HEK293 (cell line): ENCODE results near the gene STX18.

Experiments
- CTCF ChIA-PET: fragments of 350-600 bp; formaldehyde crosslinking; extraction: SDS; loops from one replicate; lab custom pipeline; 2021; ENCODE audit warnings: antibody characterized with exemption; lab: Yijun Ruan, JAX
- POLR2A ChIA-PET: fragments of 300-600 bp; formaldehyde crosslinking; extraction: SDS; loops from one replicate; lab custom pipeline; 2020; ENCODE audit warnings: antibody characterized with exemption, inconsistent platforms; lab: Yijun Ruan, JAX
- H3K27ac ChIP-seq: fragments of 200-500 bp; sonication (Bioruptor generic); 2 replicates; pipeline ENCODE4 v1.5.1; 2014; ENCODE audit warnings: low read depth, low read length, control low read depth, inconsistent platforms; ENCODE audit errors: extremely low read depth
- H3K36me3 ChIP-seq, 2 experiments: fragments of 200-500 bp in 1 of 2; sonication (Bioruptor generic) in 1 of 2; 1 replicate in 1 of 2; 2 replicates in 1 of 2; pipeline ENCODE4 v1.5.1; 2014 to 2017; ENCODE audit warnings: inconsistent platforms in 2 of 2, low read length in 2 of 2; ENCODE audit not compliant: control insufficient read depth in 2 of 2, insufficient read depth in 1 of 2
- H3K4me1 ChIP-seq: fragments of 200-500 bp; sonication (Bioruptor generic); 2 replicates; pipeline ENCODE4 v1.5.1; 2014; ENCODE audit warnings: mild to moderate bottlenecking, low read length, inconsistent platforms; ENCODE audit not compliant: control insufficient read depth, insufficient read depth
- H3K4me3 ChIP-seq: 2 replicates; pipeline ENCODE4 v1.5.1; 2011; ENCODE audit warnings: low read depth, mild to moderate bottlenecking, control low read depth, low read length, moderate library complexity
- H3K9me3 ChIP-seq: fragments of 200-500 bp; sonication (Bioruptor generic); 2 replicates; pipeline ENCODE4 v1.5.1; 2014; ENCODE audit warnings: low read depth, low read length, inconsistent platforms; ENCODE audit not compliant: control insufficient read depth, insufficient read depth
- HOXD13 ChIP-seq: sonication (generic); formaldehyde crosslinking; IDR thresholded peaks from 2 replicates; pipeline ENCODE4 v1.8.0; 2022; ENCODE audit warnings: missing genetic modification reagents, borderline replicate concordance
- KLF1 ChIP-seq: fragments of 450-650 bp; formaldehyde crosslinking; IDR thresholded peaks from 2 replicates; pipeline ENCODE4 v1.5.1; 2016; ENCODE audit warnings: missing biosample characterization, missing genetic modification characterization
- KLF7 ChIP-seq: fragments of 450-650 bp; formaldehyde crosslinking; IDR thresholded peaks from 2 replicates; pipeline ENCODE4 v1.5.1; 2016; ENCODE audit warnings: missing biosample characterization, missing genetic modification characterization, borderline replicate concordance
- KLF8 ChIP-seq: fragments of 450-650 bp; formaldehyde crosslinking; IDR thresholded peaks from 2 replicates; pipeline ENCODE4 v1.5.1; 2016; ENCODE audit warnings: missing biosample characterization, missing genetic modification characterization
- MYNN ChIP-seq: fragments of 450-650 bp; formaldehyde crosslinking; IDR thresholded peaks from 2 replicates; pipeline ENCODE4 v1.5.1; 2016; ENCODE audit warnings: missing biosample characterization, missing genetic modification characterization, borderline replicate concordance
- OSR2 ChIP-seq: fragments of 450-650 bp; formaldehyde crosslinking; IDR thresholded peaks from 2 replicates; pipeline ENCODE4 v1.5.1; 2016; ENCODE audit warnings: missing biosample characterization, missing genetic modification characterization
- SCRT1 ChIP-seq: fragments of 450-650 bp; formaldehyde crosslinking; IDR thresholded peaks from 2 replicates; pipeline ENCODE4 v1.5.1; 2016; ENCODE audit warnings: missing biosample characterization, missing genetic modification characterization, borderline replicate concordance
- SP2 ChIP-seq: fragments of 450-650 bp; formaldehyde crosslinking; IDR thresholded peaks from 2 replicates; pipeline ENCODE4 v1.5.1; 2016; ENCODE audit warnings: missing biosample characterization, missing genetic modification characterization
- TRIM28 ChIP-seq: IDR thresholded peaks from 2 replicates; pipeline ENCODE4 v1.6.1; 2011; ENCODE audit warnings: low read length, control low read depth, borderline replicate concordance
- YY1 ChIP-seq: fragments of 450-650 bp; formaldehyde crosslinking; IDR thresholded peaks from 2 replicates; pipeline ENCODE4 v1.5.1; 2018; ENCODE audit warnings: missing biosample characterization, missing genetic modification characterization
- ZNF2 ChIP-seq: fragments of 450-650 bp; formaldehyde crosslinking; IDR thresholded peaks from 2 replicates; pipeline ENCODE4 v1.5.1; 2016; ENCODE audit warnings: missing biosample characterization, missing genetic modification characterization
- ZNF223 ChIP-seq: fragments of 450-650 bp; formaldehyde crosslinking; IDR thresholded peaks from 2 replicates; pipeline ENCODE4 v1.5.1; 2016; ENCODE audit warnings: missing biosample characterization, missing genetic modification characterization
- ZNF335 ChIP-seq: fragments of 450-650 bp; formaldehyde crosslinking; conservative IDR thresholded peaks from 2 replicates; pipeline ENCODE4 v1.5.1; 2016; ENCODE audit warnings: missing biosample characterization, missing genetic modification characterization
- ZNF341 ChIP-seq: fragments of 450-650 bp; formaldehyde crosslinking; IDR thresholded peaks from 2 replicates; pipeline ENCODE4; 2016; ENCODE audit warnings: low read depth, missing biosample characterization, missing genetic modification characterization
- ZNF391 ChIP-seq: fragments of 450-650 bp; formaldehyde crosslinking; IDR thresholded peaks from 2 replicates; pipeline ENCODE4 v1.5.1; 2016; ENCODE audit warnings: low read depth, missing biosample characterization, missing genetic modification characterization, borderline replicate concordance
- ZNF404 ChIP-seq: fragments of 450-650 bp; formaldehyde crosslinking; IDR thresholded peaks from 2 replicates; pipeline ENCODE4 v1.5.1; 2017; ENCODE audit warnings: missing biosample characterization, missing genetic modification characterization
- ZNF433 ChIP-seq: fragments of 450-650 bp; formaldehyde crosslinking; IDR thresholded peaks from 2 replicates; pipeline ENCODE4 v1.5.1; 2016; ENCODE audit warnings: missing biosample characterization, missing genetic modification characterization, low read depth
- ZNF473 ChIP-seq: fragments of 450-650 bp; formaldehyde crosslinking; IDR thresholded peaks from 2 replicates; pipeline ENCODE4 v1.5.1; 2017; ENCODE audit warnings: missing biosample characterization, missing genetic modification characterization
- ZNF561 ChIP-seq: fragments of 450-650 bp; IDR thresholded peaks from 2 replicates; pipeline ENCODE4 v1.5.1; 2018; ENCODE audit warnings: missing biosample characterization, missing genetic modification characterization, borderline replicate concordance
- ZNF610 ChIP-seq: fragments of 450-650 bp; formaldehyde crosslinking; IDR thresholded peaks from 2 replicates; pipeline ENCODE4 v1.5.1; 2016; ENCODE audit warnings: missing biosample characterization, missing genetic modification characterization, borderline replicate concordance
- ZNF768 ChIP-seq: fragments of 450-650 bp; formaldehyde crosslinking; IDR thresholded peaks from 2 replicates; pipeline ENCODE4 v1.5.1; 2018; ENCODE audit warnings: missing biosample characterization, mild to moderate bottlenecking, missing genetic modification characterization
- ZNF777 ChIP-seq: fragments of 450-650 bp; formaldehyde crosslinking; IDR thresholded peaks from 2 replicates; pipeline ENCODE4 v1.5.1; 2017; ENCODE audit warnings: missing biosample characterization, missing genetic modification characterization, borderline replicate concordance
- ZNF843 ChIP-seq: fragments of 450-650 bp; formaldehyde crosslinking; IDR thresholded peaks from 2 replicates; pipeline ENCODE4 v1.5.1; 2016; ENCODE audit warnings: missing biosample characterization, missing genetic modification characterization
- ZXDB ChIP-seq: fragments of 450-650 bp; formaldehyde crosslinking; IDR thresholded peaks from 2 replicates; pipeline ENCODE4 v1.5.1; 2016; ENCODE audit warnings: missing biosample characterization, missing genetic modification characterization
- TF ChIP-seq, protein P1 (sequence below): fragments of 450-650 bp; formaldehyde crosslinking; IDR thresholded peaks from 2 replicates; pipeline ENCODE4 v1.5.1; 2016; ENCODE audit warnings: missing biosample characterization, missing genetic modification characterization
- TF ChIP-seq, protein P2 (sequence below): fragments of 450-650 bp; formaldehyde crosslinking; IDR thresholded peaks from 2 replicates; pipeline ENCODE4 v1.5.1; 2017; ENCODE audit warnings: missing biosample characterization, missing genetic modification characterization
- TF ChIP-seq, protein P3 (sequence below): fragments of 450-650 bp; formaldehyde crosslinking; IDR thresholded peaks from 2 replicates; pipeline ENCODE4 v1.5.1; 2016; ENCODE audit warnings: missing biosample characterization, missing genetic modification characterization
- TF ChIP-seq, protein P4 (sequence below): fragments of 450-650 bp; formaldehyde crosslinking; IDR thresholded peaks from 2 replicates; pipeline ENCODE4 v1.5.1; 2016; ENCODE audit warnings: missing biosample characterization, missing genetic modification characterization, low read depth
- TF ChIP-seq, protein P5 (sequence below): fragments of 450-650 bp; formaldehyde crosslinking; IDR thresholded peaks from 2 replicates; pipeline ENCODE4 v1.5.1; 2016; ENCODE audit warnings: missing biosample characterization, missing genetic modification characterization, low read depth

The STX18 gene

DNA sequence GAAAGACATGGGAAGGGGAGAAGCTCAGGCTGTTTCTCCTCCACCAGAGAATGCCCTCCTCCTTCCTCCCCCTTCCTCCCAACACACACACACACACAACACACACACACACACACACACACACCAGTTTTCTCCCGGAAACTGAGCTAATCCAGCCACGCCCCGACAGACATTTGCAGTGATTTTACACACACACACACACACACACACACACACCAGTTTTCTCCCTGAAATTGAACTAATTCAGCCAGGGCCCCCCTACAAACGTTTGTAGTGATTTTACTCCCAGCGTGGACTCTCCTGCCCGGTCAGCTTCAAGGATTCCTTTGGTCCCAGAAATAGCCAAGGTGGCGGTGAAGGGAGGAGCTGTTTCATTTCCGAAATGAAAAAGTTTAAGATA is 32.9 kb upstream of the STX18 start (continued):
- TF ChIP-seq KLF7, result peak; percentile 94
- no peak for TF ChIP-seq ZNF223
- TF ChIP-seq, protein P1, sequence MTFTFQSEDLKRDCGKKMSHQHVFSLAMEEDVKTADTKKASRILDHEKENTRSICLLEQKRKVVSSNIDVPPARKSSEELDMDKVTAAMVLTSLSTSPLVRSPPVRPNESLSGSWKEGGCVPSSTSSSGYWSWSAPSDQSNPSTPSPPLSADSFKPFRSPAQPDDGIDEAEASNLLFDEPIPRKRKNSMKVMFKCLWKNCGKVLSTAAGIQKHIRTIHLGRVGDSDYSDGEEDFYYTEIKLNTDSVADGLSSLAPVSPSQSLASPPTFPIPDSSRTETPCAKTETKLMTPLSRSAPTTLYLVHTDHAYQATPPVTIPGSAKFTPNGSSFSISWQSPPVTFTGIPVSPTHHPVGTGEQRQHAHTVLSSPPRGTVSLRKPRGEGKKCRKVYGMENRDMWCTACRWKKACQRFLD (tag by site-specific recombination), result no peak
- no peak for TF ChIP-seq SP2 (tag by site-specific recombination)
- 0 out of 2 replicates have a peak, but pooled peaks have one; percentile 9 for TF ChIP-seq ZNF404 (tag by site-specific recombination)
- TF ChIP-seq HOXD13, result no peak
- TF ChIP-seq SCRT1 (tag by site-specific recombination), result no peak
- no peak for TF ChIP-seq ZNF843 (tag by site-specific recombination)
- no peak for TF ChIP-seq ZNF561
- no peak for TF ChIP-seq KLF8 (tag by site-specific recombination)
- no peak for TF ChIP-seq ZNF777 (tag by site-specific recombination)
- TF ChIP-seq ZNF473, result no peak
- no peak for TF ChIP-seq ZNF610 (tag by site-specific recombination)
- TF ChIP-seq, protein P2, sequence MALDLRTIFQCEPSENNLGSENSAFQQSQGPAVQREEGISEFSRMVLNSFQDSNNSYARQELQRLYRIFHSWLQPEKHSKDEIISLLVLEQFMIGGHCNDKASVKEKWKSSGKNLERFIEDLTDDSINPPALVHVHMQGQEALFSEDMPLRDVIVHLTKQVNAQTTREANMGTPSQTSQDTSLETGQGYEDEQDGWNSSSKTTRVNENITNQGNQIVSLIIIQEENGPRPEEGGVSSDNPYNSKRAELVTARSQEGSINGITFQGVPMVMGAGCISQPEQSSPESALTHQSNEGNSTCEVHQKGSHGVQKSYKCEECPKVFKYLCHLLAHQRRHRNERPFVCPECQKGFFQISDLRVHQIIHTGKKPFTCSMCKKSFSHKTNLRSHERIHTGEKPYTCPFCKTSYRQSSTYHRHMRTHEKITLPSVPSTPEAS (tag by site-specific recombination), result peak; percentile 94
- TF ChIP-seq KLF1, result peak; percentile 9; the same call in 1 of the 2 replicates

DNA sequence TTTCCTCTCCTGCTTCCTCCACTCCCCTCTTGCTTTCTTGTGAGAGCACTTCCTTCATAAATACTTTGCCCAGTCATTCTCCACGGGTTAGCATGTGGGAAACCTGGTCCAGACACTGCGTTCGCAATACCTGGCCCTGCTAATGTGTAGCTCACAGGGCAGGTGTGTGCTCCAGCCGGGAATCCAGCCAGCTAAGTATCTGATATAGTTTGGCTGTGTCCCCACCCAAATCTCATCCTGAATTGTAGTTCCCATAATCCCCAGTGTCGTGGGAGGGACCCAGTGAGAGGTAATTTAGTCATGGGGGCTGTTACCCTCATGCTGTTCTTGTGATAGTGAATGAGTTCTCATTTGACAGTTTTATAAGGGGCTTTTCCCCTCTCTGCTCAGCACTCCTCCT is 32.2 kb upstream of the STX18 start:
- Histone ChIP-seq H3K4me3 (no peak overlapping the region), H3K9me3 (no peaks in the 10 kb centered on the region), H3K4me1 (no peaks in the 10 kb centered on the region), H3K36me3 (no peaks in the 10 kb centered on the region), H3K27ac (no peak overlapping the region)
- ChIA-PET POLR2A (interaction anchor here (0.8 kb wide), 1 partner anchor 53 kb away, joined by 3 read pairs; no protein-coding TSS in a partner anchor), CTCF (interaction anchor here (1.0 kb wide), 1 partner anchor 12 kb away, joined by 3 read pairs; no protein-coding TSS in a partner anchor)
- TF ChIP-seq TRIM28 (no peak), ZXDB (tag by site-specific recombination) (no peak), MYNN (no peak), ZNF341 (no peak), ZNF768 (no peak), YY1 (tag by site-specific recombination) (no peak), ZNF391 (tag by site-specific recombination) (no peak), ZNF2 (tag by site-specific recombination) (no peak)
- TF ChIP-seq, protein P3, sequence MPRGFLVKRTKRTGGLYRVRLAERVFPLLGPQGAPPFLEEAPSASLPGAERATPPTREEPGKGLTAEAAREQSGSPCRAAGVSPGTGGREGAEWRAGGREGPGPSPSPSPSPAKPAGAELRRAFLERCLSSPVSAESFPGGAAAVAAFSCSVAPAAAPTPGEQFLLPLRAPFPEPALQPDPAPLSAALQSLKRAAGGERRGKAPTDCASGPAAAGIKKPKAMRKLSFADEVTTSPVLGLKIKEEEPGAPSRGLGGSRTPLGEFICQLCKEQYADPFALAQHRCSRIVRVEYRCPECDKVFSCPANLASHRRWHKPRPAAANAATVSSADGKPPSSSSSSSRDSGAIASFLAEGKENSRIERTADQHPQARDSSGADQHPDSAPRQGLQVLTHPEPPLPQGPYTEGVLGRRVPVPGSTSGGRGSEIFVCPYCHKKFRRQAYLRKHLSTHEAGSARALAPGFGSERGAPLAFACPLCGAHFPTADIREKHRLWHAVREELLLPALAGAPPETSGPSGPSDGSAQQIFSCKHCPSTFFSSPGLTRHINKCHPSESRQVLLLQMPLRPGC (tag by site-specific recombination), result no peak

DNA sequence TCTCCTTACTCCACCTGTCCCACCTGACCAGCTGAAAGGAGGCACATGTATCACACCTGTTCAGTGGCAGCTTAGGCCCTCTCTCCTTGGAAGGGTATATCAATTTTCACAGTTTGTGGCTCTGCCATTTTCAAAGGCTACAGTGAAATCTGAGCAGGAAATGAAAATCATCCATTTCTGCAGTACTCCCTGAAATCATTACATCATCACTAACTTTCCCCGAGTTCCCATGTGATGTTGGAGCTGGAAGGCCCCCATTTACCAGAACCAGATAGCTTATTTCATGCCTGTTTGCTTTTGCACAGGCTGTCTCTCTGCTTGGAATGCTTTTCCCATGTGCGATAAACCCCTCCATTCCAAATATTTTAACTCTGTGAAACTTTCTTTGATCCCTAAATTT is 31.0 kb upstream of the STX18 start:
- ChIA-PET POLR2A (no interaction called here), CTCF (no interaction called here)
- TF ChIP-seq, protein P4, sequence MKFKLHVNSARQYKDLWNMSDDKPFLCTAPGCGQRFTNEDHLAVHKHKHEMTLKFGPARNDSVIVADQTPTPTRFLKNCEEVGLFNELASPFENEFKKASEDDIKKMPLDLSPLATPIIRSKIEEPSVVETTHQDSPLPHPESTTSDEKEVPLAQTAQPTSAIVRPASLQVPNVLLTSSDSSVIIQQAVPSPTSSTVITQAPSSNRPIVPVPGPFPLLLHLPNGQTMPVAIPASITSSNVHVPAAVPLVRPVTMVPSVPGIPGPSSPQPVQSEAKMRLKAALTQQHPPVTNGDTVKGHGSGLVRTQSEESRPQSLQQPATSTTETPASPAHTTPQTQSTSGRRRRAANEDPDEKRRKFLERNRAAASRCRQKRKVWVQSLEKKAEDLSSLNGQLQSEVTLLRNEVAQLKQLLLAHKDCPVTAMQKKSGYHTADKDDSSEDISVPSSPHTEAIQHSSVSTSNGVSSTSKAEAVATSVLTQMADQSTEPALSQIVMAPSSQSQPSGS (tag by site-specific recombination), result peak; percentile 77
- no peak for TF ChIP-seq ZNF768
- TF ChIP-seq ZXDB (tag by site-specific recombination), result no peak
- TF ChIP-seq ZNF335 (tag by site-specific recombination), result peak; percentile 27
- no peak for TF ChIP-seq ZNF433 (tag by site-specific recombination)
- TF ChIP-seq, protein P5, sequence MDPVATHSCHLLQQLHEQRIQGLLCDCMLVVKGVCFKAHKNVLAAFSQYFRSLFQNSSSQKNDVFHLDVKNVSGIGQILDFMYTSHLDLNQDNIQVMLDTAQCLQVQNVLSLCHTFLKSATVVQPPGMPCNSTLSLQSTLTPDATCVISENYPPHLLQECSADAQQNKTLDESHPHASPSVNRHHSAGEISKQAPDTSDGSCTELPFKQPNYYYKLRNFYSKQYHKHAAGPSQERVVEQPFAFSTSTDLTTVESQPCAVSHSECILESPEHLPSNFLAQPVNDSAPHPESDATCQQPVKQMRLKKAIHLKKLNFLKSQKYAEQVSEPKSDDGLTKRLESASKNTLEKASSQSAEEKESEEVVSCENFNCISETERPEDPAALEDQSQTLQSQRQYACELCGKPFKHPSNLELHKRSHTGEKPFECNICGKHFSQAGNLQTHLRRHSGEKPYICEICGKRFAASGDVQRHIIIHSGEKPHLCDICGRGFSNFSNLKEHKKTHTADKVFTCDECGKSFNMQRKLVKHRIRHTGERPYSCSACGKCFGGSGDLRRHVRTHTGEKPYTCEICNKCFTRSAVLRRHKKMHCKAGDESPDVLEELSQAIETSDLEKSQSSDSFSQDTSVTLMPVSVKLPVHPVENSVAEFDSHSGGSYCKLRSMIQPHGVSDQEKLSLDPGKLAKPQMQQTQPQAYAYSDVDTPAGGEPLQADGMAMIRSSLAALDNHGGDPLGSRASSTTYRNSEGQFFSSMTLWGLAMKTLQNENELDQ (tag by site-specific recombination), result no peak
- no peak for TF ChIP-seq OSR2 (tag by site-specific recombination)

More for the DNA sequence above, 31.0 kb upstream of the STX18 start:
- H3K4me3 ChIP-seq, result no peak overlapping the region
- H3K27ac ChIP-seq, result no peak overlapping the region
- H3K36me3 ChIP-seq, result no peaks in the 10 kb centered on the region
- no peaks in the 10 kb centered on the region for H3K4me1 ChIP-seq
- no peaks in the 10 kb centered on the region for H3K9me3 ChIP-seq
